ENCODE data around the gene CDH23.

DNA sequence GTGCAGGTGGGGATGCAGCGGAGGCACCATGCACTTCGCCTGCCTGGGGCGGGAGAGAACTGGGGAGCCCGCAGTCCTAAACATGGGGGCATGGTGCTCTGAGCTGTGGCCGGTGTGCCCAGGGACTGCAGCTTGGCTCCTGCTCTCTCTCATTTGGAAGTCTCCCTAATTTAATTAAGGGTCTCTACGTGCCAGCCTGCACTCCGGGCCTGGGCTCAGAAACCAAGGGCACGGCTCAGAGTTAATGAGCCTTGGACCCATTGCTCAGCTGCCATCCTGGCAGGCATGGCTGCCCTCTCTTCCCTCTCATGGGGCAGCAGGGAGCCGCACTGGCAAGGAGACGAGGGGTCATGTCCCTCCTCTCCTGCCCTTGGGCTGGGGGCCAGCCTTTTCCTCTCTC is 115.6 kb downstream of the CDH23 start:
- no peak for TF ChIP-seq LEF1 (IDR thresholded peaks at IDR 0.05; ENCODE audit: borderline replicate concordance)
- no peak for TF ChIP-seq TARDBP (IDR thresholded peaks at IDR 0.05)
- TF ChIP-seq BHLHE40 (IDR thresholded peaks at IDR 0.05; ENCODE audit: borderline replicate concordance) = no peak
- no peak for TF ChIP-seq HDGF (IDR thresholded peaks at IDR 0.05; ENCODE audit: borderline replicate concordance)
- TF ChIP-seq FOXM1 (IDR thresholded peaks at IDR 0.05; ENCODE audit: borderline replicate concordance) = no peak
- no peak for TF ChIP-seq CTBP1 (IDR thresholded peaks at IDR 0.05; ENCODE audit: borderline replicate concordance)
- TF ChIP-seq FOXA1 (IDR thresholded peaks at IDR 0.05) = no peak
- TF ChIP-seq FOXK2 (IDR thresholded peaks at IDR 0.05) = no peak
- TF ChIP-seq ZNF384 (IDR thresholded peaks at IDR 0.05) = no peak
- TF ChIP-seq SUZ12 (IDR thresholded peaks at IDR 0.05) = no peak
- no peak for TF ChIP-seq ELF4 (IDR thresholded peaks at IDR 0.05)

Data from HEK293T (cell line).